Measurements from ENCODE around the gene TNRC6B. TPM values are rescaled to one million over a fixed set of nuclear protein-coding genes. Genes with fewer than 3 reads are reported as not detected.

TNRC6B gene
- polyA plus RNA-seq, 3 donors = 11.9 to 14.6 (median 13.0) TPM

DNA sequence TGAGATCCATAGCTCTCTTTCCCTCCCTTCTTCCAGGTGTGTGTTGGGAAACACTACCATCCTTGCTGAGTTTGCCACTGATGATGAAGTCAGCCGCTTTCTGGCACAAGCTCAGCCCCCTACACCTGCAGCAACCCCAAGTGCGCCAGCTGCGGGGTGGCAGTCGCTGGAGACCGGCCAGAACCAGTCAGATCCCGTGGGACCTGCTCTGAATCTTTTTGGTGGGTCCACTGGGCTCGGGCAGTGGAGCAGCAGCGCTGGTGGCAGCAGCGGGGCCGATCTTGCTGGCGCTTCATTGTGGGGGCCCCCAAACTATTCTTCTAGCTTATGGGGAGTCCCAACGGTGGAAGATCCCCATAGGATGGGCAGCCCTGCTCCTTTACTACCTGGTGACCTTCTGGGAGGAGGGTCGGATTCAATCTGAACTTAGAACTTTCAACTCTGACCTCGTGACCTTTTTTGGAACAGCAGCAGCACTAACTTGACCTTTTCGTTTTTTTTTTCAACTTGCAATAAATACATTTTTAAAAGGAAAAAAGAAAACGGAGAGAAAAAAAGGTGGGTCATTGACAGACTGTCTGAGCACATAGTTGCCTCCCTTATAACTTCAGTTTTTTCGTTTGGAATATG is 145.2 kb downstream of the TNRC6B start:
- DNase-seq (ENCODE audit: low read depth in 3 of 3, low spot score in 2 of 3) = no peak

GRCh38 chr22:40323681-40324171 is 146.0 kb downstream of the TNRC6B start:
- no peak for DNase-seq (ENCODE audit: low read depth in 3 of 3, low spot score in 2 of 3)

DNA sequence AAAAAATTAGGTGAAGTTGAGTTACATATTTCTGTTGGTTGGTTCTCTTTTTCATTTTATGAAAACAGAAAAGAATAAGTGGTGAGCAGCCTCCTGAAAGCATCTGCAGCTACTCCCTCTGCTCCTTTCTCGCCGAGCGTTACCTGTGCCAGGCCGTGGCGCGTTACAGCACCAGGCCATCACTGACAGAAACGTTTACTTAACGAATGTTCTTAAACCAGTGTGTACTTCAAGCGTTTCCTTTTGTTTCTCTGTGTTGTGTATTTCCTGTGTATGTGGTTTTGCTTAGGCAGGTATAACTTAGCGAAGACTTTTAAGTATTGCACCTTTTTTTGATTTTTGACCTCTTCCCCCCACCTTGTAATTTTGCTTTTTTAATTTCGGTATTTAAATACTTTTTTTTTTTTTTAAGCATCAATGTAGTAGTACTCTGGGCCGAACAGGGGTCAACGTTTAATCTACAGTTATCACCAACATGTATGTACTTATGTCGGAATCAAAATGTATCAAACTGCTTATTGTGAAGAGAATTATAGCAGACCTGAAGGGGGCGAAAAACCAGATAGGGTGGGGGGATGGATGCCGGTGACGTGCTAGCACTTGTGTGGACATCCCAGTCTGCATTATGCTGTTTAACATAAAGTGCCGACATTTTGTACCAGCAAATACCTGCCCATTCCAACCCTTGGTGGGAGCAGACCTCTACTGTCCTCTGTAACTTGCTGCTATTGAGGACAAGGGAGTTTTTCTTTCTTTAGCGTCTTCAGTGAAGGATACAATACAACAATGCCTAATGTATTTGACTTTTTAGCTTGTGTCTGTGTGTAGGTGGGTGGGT is 147.0 kb downstream of the TNRC6B start:
- DNase-seq (ENCODE audit: low read depth in 3 of 3, low spot score in 2 of 3) = no peak

DNA sequence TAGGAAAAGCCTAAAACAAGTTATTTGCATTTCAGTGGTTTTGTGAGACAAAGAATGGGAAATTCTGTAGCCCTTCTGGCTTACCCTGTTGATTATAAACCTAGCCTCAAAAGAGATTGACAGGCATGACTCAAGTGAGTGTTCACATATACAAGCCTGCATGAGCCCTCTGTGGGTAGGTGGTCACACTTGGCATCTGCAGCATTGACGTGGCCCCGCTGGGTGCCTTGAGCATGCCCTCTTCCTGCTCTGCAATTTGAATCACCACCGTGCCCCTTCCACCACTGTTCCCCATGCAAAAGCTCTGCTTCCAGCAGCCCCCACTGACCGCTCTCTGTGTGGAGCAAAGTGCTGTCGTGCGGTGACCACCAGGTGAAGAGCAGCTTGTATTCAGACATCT is 147.6 kb downstream of the TNRC6B start:
- no peak for DNase-seq (ENCODE audit: low read depth in 3 of 3, low spot score in 2 of 3)

DNA sequence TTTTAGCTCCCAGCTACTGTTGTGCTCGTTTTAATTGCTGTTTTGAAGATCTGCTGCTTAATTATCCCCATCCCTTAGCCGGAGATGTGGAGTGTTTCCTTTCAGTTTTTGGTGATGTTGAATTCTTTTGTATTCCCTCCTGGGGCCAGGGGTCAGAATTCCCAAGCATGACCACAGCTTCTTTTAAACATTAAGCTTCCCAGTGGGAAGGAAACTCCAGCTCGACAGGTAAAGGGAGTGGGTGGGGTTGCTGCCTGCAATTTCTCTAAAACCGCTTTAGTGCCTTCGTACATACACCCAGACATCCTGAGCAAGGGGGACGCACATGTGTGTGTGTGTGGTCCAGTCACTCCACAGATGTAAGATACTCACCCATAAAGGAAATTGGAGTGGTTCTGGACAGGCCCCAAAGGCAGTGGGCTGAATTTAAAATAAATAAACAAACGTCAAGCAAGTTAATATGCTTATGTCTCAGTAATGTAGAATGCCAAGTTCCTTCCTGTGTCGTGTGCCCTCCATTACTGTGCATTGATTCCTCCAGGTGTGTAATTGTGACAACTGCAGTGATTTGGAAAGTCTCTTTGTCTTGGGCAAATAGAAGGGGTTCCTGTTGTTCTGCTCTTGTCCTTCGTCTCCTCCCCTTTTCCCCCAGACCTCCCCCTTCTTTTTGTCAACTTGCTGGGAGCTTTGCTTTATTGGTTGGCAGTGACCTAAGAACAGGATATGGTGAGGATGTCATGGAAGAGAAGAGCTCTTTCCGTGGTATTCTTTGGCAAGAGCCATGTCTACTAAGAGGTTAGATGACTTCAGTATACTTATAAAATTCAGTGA is 149.4 kb downstream of the TNRC6B start:
- DNase-seq (ENCODE audit: low read depth in 3 of 3, low spot score in 2 of 3) = no peak

GRCh38 chr22:40328546-40329456 is 151.1 kb downstream of the TNRC6B start:
- no peak for DNase-seq (ENCODE audit: low read depth in 3 of 3, low spot score in 2 of 3)

- no peak for DNase-seq (ENCODE audit: low read depth in 3 of 3, low spot score in 2 of 3)
These were observed 151.7 kb downstream of the TNRC6B start for GRCh38 chr22:40329466-40329865.

DNA sequence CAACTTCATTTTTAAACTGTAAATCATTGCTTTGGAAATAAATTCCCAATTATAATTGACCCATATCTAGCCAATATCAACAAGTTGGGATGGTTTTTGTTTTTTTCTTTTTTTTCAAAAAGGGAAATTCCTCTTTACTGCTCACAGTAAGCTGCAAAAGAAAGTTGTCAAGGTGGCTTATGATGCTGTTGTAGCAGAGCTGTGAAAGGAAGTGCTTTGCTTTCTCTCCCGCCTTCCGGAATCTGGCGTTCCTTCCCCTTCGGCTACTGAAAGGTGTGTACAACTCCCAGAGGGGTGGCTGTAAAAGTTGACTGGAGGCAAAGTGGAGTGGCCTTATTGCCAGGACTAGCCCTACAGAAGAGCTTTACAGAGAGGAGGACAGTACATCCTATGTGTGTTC is 152.4 kb downstream of the TNRC6B start:
- no peak for DNase-seq (ENCODE audit: low read depth in 3 of 3, low spot score in 2 of 3)

DNA sequence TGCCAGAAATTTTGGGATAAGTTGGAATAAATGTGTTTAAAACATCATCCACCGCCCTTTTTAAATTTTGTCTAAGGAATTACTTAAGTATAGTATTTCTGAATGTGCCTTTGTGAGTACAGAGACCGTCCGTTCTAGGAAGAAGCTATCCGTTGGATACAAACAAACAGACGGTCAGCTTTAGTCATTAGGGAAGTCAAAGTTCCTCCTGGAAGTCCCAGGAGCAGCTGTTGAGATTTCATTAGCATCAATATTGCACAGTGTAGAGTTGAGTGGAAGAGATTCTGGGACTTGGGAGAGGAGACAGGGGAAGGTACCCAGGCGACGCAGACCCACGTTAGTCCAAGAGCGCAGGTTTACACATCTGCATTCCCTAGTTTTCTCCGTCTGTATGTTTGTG is 152.9 kb downstream of the TNRC6B start:
- DNase-seq (ENCODE audit: low read depth in 3 of 3, low spot score in 2 of 3) = no peak

- no peak for DNase-seq (ENCODE audit: low read depth in 3 of 3, low spot score in 2 of 3)
These were observed 154.0 kb downstream of the TNRC6B start for GRCh38 chr22:40331706-40332105.

DNA sequence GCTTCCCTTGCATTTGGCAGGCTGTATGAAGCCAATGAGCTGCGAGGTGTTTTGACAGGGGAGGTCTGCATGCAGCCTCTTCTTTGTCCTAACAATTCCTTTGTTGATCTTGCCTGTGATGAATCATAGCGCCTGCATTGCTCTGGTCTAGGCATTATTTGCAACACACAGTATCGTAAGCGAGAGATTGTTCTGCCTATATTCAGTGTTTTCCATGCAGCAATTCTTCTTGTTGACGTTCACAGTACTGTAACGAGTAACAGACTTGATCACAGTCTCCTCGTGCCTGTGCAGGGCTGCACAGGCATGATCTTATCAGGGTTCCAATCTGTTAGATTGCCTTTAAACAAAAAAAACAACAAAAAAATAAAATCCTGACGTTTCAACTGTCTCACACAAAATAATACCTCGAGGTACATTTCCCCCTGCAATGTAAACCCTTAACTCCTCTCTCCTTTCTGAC is 154.6 kb downstream of the TNRC6B start:
- no peak for DNase-seq (ENCODE audit: low read depth in 3 of 3, low spot score in 2 of 3)

DNA sequence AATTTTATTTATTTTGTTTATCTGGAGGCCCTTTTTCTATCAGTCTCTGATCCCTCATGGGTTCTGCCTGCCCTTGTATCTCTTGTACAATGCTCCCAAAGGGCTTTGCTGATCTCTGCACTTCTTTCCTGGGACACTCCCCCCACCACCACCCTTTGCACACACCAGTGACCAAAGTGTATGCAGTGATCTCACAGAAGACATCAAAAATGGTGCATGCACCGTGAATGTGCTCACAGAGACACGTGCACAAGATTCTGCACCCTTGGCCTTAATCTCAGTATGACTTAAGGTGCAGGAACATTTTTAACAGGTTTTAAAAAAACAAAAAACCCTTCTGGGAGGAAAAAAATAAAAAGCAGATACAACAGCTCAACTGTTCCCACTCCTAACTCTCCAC is 156.3 kb downstream of the TNRC6B start:
- no peak for DNase-seq (ENCODE audit: low read depth in 3 of 3, low spot score in 2 of 3)

- no peak for DNase-seq (ENCODE audit: low read depth in 3 of 3, low spot score in 2 of 3)
These were observed 157.2 kb downstream of the TNRC6B start for GRCh38 chr22:40334899-40335298.

- DNase-seq (ENCODE audit: low read depth in 3 of 3, low spot score in 2 of 3) = no peak
These were observed 157.6 kb downstream of the TNRC6B start for GRCh38 chr22:40335358-40335757.

GRCh38 chr22:40340044-40340443 is 162.3 kb downstream of the TNRC6B start:
- DNase-seq (ENCODE audit: low read depth in 3 of 3, low spot score in 2 of 3) = no peak

GRCh38 chr22:40341604-40342003 is 163.9 kb downstream of the TNRC6B start:
- no peak for DNase-seq (ENCODE audit: low read depth in 3 of 3, low spot score in 2 of 3)

DNA sequence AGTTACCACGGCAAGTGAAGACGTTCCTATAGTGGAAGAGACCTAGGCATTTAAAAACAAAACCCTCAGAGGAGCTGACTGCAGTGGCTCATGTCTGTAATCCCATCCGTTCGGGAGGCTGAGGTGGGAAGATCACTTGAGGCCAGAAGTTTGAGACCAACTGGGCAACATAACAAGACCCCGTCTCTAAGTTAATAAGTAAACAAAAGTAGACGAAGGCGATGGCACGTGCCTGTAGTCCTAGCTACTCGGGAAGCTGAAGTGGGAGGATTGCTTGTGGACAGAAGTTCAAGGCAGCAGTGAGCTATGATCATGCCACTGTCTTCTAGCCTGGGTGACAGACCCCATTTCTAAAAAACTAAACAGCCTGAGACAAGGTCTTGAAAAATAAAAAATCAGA is 164.8 kb downstream of the TNRC6B start:
- no peak for DNase-seq (ENCODE audit: low read depth in 3 of 3, low spot score in 2 of 3)

DNA sequence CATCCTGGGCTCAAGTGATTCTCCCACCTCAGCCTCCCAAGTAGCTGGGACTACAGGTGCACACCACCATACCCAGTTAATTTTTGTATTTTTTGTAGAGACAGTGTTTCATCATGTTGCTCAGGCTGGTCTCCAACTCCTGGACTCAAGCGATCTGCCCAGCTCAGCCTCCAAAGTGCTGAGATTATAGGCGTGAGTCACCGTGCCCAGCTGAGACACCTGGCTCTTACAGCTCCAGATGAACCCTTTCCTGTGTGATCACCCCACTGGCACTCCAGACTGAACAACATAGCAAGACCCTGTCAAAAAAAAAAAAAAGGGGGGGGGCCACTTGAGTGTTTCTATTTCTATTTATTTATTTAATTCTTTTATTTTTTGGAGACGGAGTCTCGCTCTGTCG is 167.5 kb downstream of the TNRC6B start:
- no peak for DNase-seq (ENCODE audit: low read depth in 3 of 3, low spot score in 2 of 3)

GRCh38 chr22:40345815-40346184 is 168.1 kb downstream of the TNRC6B start:
- no peak for DNase-seq (ENCODE audit: low read depth in 3 of 3, low spot score in 2 of 3)
